ENCODE measurements around the gene SPNS3. TPM values are rescaled to one million over a fixed set of nuclear protein-coding genes. Genes with fewer than 3 reads are reported as not detected.

The SPNS3 gene
- total RNA-seq, 1 donor from 2014 or later: 0.24 TPM

GRCh38 chr17:4394208-4395110 is 39.3 kb upstream of the SPNS3 start:
- no peak for ATAC-seq

GRCh38 chr17:4395111-4395478 is 38.6 kb upstream of the SPNS3 start:
- H3K9me3 ChIP-seq: no peaks in the 10 kb centered on the region
- ATAC-seq (no peak), DNase-seq (no peak)
- TF ChIP-seq CTCF (IDR thresholded peaks at IDR 0.05): no peak
- H3K27me3 ChIP-seq (ENCODE audit: low read depth): no peaks in the 10 kb centered on the region
- intact Hi-C loops (cut with DNase I): no loop called here
- H3K27ac ChIP-seq: no peak overlapping the region
- no peak overlapping the region for H3K4me3 ChIP-seq
- no peaks in the 10 kb centered on the region for H3K36me3 ChIP-seq
- no peaks in the 10 kb centered on the region for H3K4me1 ChIP-seq

More at GRCh38 chr17:4394208-4395110, 39.3 kb upstream of the SPNS3 start:
- TF ChIP-seq CTCF (IDR thresholded peaks at IDR 0.05): no peak
- Histone ChIP-seq H3K4me1 (no peaks in the 10 kb centered on the region), H3K27me3 (ENCODE audit: low read depth) (no peaks in the 10 kb centered on the region), H3K36me3 (no peaks in the 10 kb centered on the region), H3K9me3 (no peaks in the 10 kb centered on the region), H3K4me3 (no peak overlapping the region), H3K27ac (no peak overlapping the region)
- DNase-seq: no peak
- intact Hi-C loops (cut with DNase I): no loop called here

- no peak overlapping the region for H3K4me3 ChIP-seq
- no peak overlapping the region for H3K27ac ChIP-seq
- no peaks in the 10 kb centered on the region for H3K27me3 ChIP-seq (ENCODE audit: low read depth)
- DNase-seq (no peak), ATAC-seq (no peak)
- no peak for TF ChIP-seq CTCF (IDR thresholded peaks at IDR 0.05)
- H3K4me1 ChIP-seq: no peaks in the 10 kb centered on the region
- H3K36me3 ChIP-seq: no peaks in the 10 kb centered on the region
- intact Hi-C loops (cut with DNase I): no loop called here
- no peaks in the 10 kb centered on the region for H3K9me3 ChIP-seq
These were observed 35.9 kb upstream of the SPNS3 start for GRCh38 chr17:4397840-4398239.

- intact Hi-C loops (cut with DNase I): no loop called here
- H3K36me3 ChIP-seq: no peaks in the 10 kb centered on the region
- H3K9me3 ChIP-seq: no peaks in the 10 kb centered on the region
- no peak overlapping the region for H3K4me3 ChIP-seq
- DNase-seq (no peak), ATAC-seq (no peak)
- no peaks in the 10 kb centered on the region for H3K27me3 ChIP-seq (ENCODE audit: low read depth)
- no peak for TF ChIP-seq CTCF (IDR thresholded peaks at IDR 0.05)
- no peak overlapping the region for H3K27ac ChIP-seq
- no peaks in the 10 kb centered on the region for H3K4me1 ChIP-seq
These were observed 28.6 kb upstream of the SPNS3 start for GRCh38 chr17:4405038-4405669.

GRCh38 chr17:4405699-4406098 is 28.0 kb upstream of the SPNS3 start:
- Histone ChIP-seq H3K9me3 (no peaks in the 10 kb centered on the region), H3K36me3 (no peaks in the 10 kb centered on the region), H3K27ac (no peak overlapping the region), H3K4me3 (no peak overlapping the region), H3K4me1 (no peaks in the 10 kb centered on the region), H3K27me3 (ENCODE audit: low read depth) (no peaks in the 10 kb centered on the region)
- intact Hi-C loops (cut with DNase I): no loop called here
- peak in 1 of 2 donors; percentile 9 for ATAC-seq
- TF ChIP-seq CTCF (IDR thresholded peaks at IDR 0.05): no peak
- DNase-seq: no peak

All from lower lobe of right lung (tissue), 2 donors.